Activated T-cell treated with anti-CD3 and anti-CD28 coated beads, Interleukin-2, amount 50 U/mL, for 4 hours (primary cell): ENCODE results near the gene POU5F2. TPM values are rescaled to one million over a fixed set of nuclear protein-coding genes. Genes with fewer than 3 reads are reported as not detected.

ENCODE experiments used
- ATAC-seq, 2 donors: fragments of 200-7000 bp; cut with Tn5 transposase; one replicate each; pipeline ENCODE4 v1.10.0; 2021
- DNase-seq: peaks from one replicate; pipeline ENCODE4 v3.0.0-alpha.2; 2020
- H3K27me3 Mint-ChIP-seq: one replicate; pipeline ENCODE4 v1.8.0; 2021; ENCODE audit warnings: low read depth, mixed read lengths
- H3K36me3 Mint-ChIP-seq: one replicate; pipeline ENCODE4 v1.8.0; 2022; ENCODE audit warnings: mixed read lengths; ENCODE audit not compliant: insufficient read depth
- H3K4me1 Mint-ChIP-seq: one replicate; pipeline ENCODE4 v1.8.0; 2021; ENCODE audit warnings: low read depth, mixed read lengths
- H3K4me3 Mint-ChIP-seq: one replicate; pipeline ENCODE4 v1.8.0; 2021; ENCODE audit warnings: mild to moderate bottlenecking, moderate library complexity, mixed read lengths
- H3K9me3 Mint-ChIP-seq: one replicate; pipeline ENCODE4 v1.8.0; 2021; ENCODE audit warnings: mixed read lengths
- total RNA-seq, 3 donors: library from RNA; stranded (reverse); gene quantifications; one replicate each; pipeline ENCODE4 v1.2.1, GENCODE V29; 2021

Gene POU5F2
- total RNA-seq, 3 donors from 2014 or later = 0.27 to 0.30 (median 0.29) TPM

- Mint-ChIP-seq H3K4me1 (peaks cover 5% of the 10 kb centered on the region), H3K4me3 (no peak overlapping the region)
These were observed 14.8 kb downstream of the POU5F2 start for GRCh38 chr5:93726595-93726994.

DNA sequence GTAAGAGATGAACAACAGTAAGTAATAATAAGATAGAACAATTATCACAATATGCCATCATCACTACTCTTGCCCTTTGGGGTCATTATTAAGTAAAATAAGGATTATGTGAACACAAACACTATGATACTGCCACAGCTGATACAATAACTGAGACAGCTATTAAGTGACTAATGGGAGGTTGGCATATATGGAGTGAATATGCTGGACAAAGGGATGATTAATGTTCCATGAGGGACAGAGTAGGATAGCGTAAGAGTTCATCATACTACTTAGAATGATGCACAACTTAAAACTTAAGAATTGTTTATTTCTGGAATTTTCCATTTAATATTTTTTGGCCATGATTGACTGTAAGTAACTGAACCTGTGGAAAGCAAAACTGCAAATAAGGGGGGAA lies 16.6 kb downstream of the POU5F2 start:
- no peaks in the 10 kb centered on the region for H3K27me3 Mint-ChIP-seq
- no peak overlapping the region for H3K4me3 Mint-ChIP-seq
- H3K36me3 Mint-ChIP-seq = peaks cover 1% of the 10 kb centered on the region
- no peaks in the 10 kb centered on the region for H3K9me3 Mint-ChIP-seq
- peaks cover 12% of the 10 kb centered on the region for H3K4me1 Mint-ChIP-seq
- no peak for ATAC-seq
- DNase-seq = no peak

More at GRCh38 chr5:93726595-93726994, 14.8 kb downstream of the POU5F2 start:
- no peak for DNase-seq
- no peaks in the 10 kb centered on the region for H3K27me3 Mint-ChIP-seq
- H3K9me3 Mint-ChIP-seq = no peaks in the 10 kb centered on the region
- ATAC-seq = no peak
- peaks cover 5% of the 10 kb centered on the region for H3K36me3 Mint-ChIP-seq

- no peak overlapping the region for H3K4me3 Mint-ChIP-seq
- no peaks in the 10 kb centered on the region for H3K9me3 Mint-ChIP-seq
- H3K36me3 Mint-ChIP-seq = peaks cover 3% of the 10 kb centered on the region
- no peaks in the 10 kb centered on the region for H3K27me3 Mint-ChIP-seq
- peaks cover 12% of the 10 kb centered on the region for H3K4me1 Mint-ChIP-seq
- ATAC-seq (no peak), DNase-seq (no peak)
These were observed 17.7 kb downstream of the POU5F2 start for GRCh38 chr5:93723681-93724080.

- Mint-ChIP-seq H3K4me3 (no peak overlapping the region), H3K27me3 (no peaks in the 10 kb centered on the region), H3K36me3 (peaks cover 3% of the 10 kb centered on the region), H3K9me3 (no peaks in the 10 kb centered on the region), H3K4me1 (peaks cover 12% of the 10 kb centered on the region)
- no peak for ATAC-seq
- DNase-seq = no peak
These were observed 18.4 kb downstream of the POU5F2 start for GRCh38 chr5:93723005-93723404.

- no peaks in the 10 kb centered on the region for H3K27me3 Mint-ChIP-seq
- H3K9me3 Mint-ChIP-seq = no peaks in the 10 kb centered on the region
- ATAC-seq (no peak), DNase-seq (no peak)
- H3K4me1 Mint-ChIP-seq = peaks cover 12% of the 10 kb centered on the region
- no peak overlapping the region for H3K4me3 Mint-ChIP-seq
- peaks cover 3% of the 10 kb centered on the region for H3K36me3 Mint-ChIP-seq
These were observed 18.8 kb downstream of the POU5F2 start for GRCh38 chr5:93722588-93722987.

DNA sequence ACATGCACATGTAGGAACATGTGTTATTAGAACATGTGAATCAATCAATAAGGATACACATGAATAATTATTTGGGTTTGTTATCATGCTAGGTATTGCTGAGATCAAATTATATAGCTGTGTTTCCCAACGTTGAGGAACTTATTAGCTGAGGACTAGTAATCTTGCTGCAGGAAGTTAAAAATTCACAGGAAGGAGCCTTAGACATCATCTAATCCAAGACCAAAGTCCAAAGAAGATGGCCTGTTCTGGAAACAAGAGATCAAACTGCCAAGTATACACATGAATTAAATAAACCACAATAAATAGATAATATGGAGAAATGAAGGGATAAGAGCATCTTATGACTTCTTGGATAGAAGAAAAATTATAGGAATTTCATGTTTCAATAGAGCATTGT lies 19.9 kb downstream of the POU5F2 start:
- H3K36me3 Mint-ChIP-seq = peaks cover 3% of the 10 kb centered on the region
- H3K4me1 Mint-ChIP-seq = peaks cover 15% of the 10 kb centered on the region
- ATAC-seq = no peak

DNA sequence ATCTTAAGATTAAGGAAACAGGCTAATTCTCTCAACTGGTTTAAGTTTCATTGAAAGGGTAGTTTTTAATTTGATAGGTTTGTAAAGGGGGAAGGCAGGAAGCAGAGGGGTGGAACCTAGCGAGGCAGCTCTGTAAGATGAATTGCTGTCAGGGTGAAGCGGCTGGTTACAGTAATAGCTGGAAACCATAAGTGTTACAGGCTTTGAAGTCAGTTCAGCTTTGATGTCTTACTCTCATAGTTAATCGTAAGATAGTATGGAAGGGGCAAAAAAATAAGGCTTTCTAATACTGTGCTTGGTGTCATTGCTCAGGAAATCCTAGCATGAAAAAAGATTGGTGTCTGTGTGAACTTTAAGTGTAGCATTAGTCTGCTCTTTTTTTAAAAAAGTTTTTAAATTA lies 20.3 kb downstream of the POU5F2 start:
- H3K36me3 Mint-ChIP-seq = peaks cover 3% of the 10 kb centered on the region
- DNase-seq (no peak), ATAC-seq (peak; percentile 40 to 48)
- H3K27me3 Mint-ChIP-seq = no peaks in the 10 kb centered on the region
- H3K9me3 Mint-ChIP-seq = no peaks in the 10 kb centered on the region
- peaks cover 15% of the 10 kb centered on the region for H3K4me1 Mint-ChIP-seq
- no peak overlapping the region for H3K4me3 Mint-ChIP-seq

More for the DNA sequence above, 19.9 kb downstream of the POU5F2 start:
- no peak for DNase-seq
- Mint-ChIP-seq H3K27me3 (no peaks in the 10 kb centered on the region), H3K9me3 (no peaks in the 10 kb centered on the region), H3K4me3 (no peak overlapping the region)

DNA sequence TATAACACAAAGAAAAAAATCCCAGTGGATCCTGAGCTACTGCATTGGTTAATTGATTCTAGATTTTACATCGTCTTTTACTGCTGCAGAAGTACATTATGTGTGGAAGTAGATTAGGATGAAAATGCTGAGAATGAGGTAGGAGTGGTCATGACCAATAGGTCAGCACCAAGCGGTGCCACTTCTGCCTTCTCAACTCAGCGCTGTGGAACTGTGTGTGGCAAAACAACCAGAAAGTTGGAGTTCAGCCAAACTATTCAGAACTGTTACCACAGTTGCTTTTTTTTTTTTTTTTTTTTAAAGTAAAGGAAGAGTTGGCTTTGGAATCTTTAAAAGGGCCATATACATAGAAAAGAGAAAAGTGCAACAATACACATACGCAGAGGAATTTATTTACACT lies 24.2 kb downstream of the POU5F2 start:
- no peak for ATAC-seq

GRCh38 chr5:93716453-93716852 lies 24.9 kb downstream of the POU5F2 start:
- Mint-ChIP-seq H3K36me3 (peaks cover 6% of the 10 kb centered on the region), H3K4me1 (peaks cover 9% of the 10 kb centered on the region), H3K27me3 (no peaks in the 10 kb centered on the region), H3K4me3 (no peak overlapping the region), H3K9me3 (no peaks in the 10 kb centered on the region)
- ATAC-seq (no peak), DNase-seq (no peak)

More for the DNA sequence above, 24.2 kb downstream of the POU5F2 start:
- peaks cover 11% of the 10 kb centered on the region for H3K4me1 Mint-ChIP-seq
- H3K36me3 Mint-ChIP-seq = peaks cover 6% of the 10 kb centered on the region
- no peaks in the 10 kb centered on the region for H3K9me3 Mint-ChIP-seq
- no peak for DNase-seq
- H3K27me3 Mint-ChIP-seq = no peaks in the 10 kb centered on the region
- H3K4me3 Mint-ChIP-seq = no peak overlapping the region

DNA sequence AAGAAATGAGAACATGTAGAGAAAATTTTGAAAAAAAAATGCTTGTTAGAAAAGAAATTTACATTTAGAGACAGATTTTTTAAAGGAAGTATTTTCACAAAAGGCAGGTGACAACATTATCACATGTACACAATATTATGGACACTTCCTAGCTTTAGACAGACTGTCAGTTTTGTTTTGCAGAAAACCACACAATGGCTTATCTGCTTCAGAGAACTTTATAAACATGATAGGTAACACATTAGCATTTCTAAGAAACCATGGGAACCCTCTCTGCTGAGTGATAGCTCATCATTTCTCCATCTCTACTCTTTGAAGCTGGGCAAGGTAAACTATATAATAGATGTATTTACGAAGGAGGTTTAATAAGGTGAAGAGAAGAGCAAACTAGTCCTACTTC lies 25.6 kb downstream of the POU5F2 start:
- H3K4me3 Mint-ChIP-seq = no peak overlapping the region
- no peaks in the 10 kb centered on the region for H3K27me3 Mint-ChIP-seq
- ATAC-seq (no peak), DNase-seq (no peak)
- no peaks in the 10 kb centered on the region for H3K9me3 Mint-ChIP-seq
- peaks cover 3% of the 10 kb centered on the region for H3K4me1 Mint-ChIP-seq
- H3K36me3 Mint-ChIP-seq = peaks cover 6% of the 10 kb centered on the region

GRCh38 chr5:93715327-93715726 lies 26.1 kb downstream of the POU5F2 start:
- no peak for ATAC-seq
- no peak for DNase-seq
- Mint-ChIP-seq H3K4me1 (peaks cover 3% of the 10 kb centered on the region), H3K27me3 (no peaks in the 10 kb centered on the region), H3K36me3 (peaks cover 6% of the 10 kb centered on the region), H3K9me3 (no peaks in the 10 kb centered on the region), H3K4me3 (no peak overlapping the region)

DNA sequence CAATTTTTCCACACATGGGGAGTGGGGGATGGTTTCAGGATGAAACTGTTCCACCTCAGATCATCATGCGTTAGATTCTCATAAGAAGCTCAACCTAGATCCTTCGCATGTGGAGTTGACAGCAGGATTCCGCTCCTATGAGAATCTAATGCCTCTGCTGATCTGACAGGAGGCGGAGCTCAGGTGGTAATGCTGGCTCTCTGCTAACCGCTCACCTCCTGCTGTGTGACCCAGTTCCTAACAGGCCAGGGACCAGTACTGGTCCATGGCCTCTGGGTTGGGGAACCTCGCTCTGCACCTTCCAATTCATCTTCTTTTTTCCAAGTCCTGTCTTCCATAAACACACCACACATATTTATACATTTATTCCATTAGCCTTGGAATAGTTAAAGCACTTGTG lies 33.0 kb downstream of the POU5F2 start:
- Mint-ChIP-seq H3K4me1 (no peaks in the 10 kb centered on the region), H3K27me3 (no peaks in the 10 kb centered on the region)
- ATAC-seq = no peak

GRCh38 chr5:93705896-93706295 lies 35.5 kb downstream of the POU5F2 start:
- ATAC-seq (no peak), DNase-seq (no peak)
- peaks cover 4% of the 10 kb centered on the region for H3K4me1 Mint-ChIP-seq
- no peak overlapping the region for H3K4me3 Mint-ChIP-seq
- no peaks in the 10 kb centered on the region for H3K9me3 Mint-ChIP-seq
- H3K27me3 Mint-ChIP-seq = no peaks in the 10 kb centered on the region
- peaks cover 6% of the 10 kb centered on the region for H3K36me3 Mint-ChIP-seq

More for the DNA sequence above, 33.0 kb downstream of the POU5F2 start:
- H3K4me3 Mint-ChIP-seq = no peak overlapping the region
- peaks cover 6% of the 10 kb centered on the region for H3K36me3 Mint-ChIP-seq
- H3K9me3 Mint-ChIP-seq = no peaks in the 10 kb centered on the region
- DNase-seq = no peak

DNA sequence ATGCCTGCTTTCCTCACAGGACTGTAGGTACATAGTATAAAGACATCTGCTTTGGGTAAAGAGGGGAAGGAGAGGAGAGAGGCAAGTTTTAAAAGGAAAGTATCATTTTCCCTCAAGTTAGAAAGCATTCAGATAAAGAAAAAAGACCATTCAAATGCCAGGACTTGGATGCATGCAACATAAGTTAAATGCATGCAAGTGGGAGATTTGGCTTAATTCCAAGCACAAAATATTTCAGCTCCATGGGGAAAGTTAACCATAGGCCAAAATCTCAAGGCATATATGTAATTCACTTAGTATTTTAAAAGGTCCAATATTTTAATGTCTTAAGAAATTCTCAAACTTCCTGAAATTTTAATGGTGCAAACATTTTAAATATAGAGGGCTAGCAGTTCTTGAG lies 36.4 kb downstream of the POU5F2 start:
- ATAC-seq (no peak), DNase-seq (no peak)
- Mint-ChIP-seq H3K9me3 (no peaks in the 10 kb centered on the region), H3K36me3 (peaks cover 6% of the 10 kb centered on the region), H3K27me3 (no peaks in the 10 kb centered on the region), H3K4me1 (peaks cover 4% of the 10 kb centered on the region), H3K4me3 (no peak overlapping the region)

DNA sequence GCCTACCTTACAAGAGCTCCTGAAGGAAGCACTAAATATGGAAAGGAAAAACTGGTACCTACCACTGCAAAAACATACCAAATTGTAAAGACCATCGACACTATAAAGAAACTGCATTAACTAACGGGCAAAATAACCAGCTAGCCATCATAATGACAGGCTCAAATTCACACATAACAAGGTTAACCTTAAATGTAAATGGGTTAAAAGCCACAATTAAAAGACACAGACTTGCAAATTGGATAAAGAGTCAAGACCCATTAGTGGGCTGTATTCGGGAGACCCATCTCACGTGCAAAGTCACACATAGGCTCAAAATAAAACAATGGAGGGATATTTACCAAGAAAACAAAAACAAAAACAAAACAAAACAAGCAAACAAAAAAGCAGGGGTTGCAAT lies 49.4 kb downstream of the POU5F2 start:
- Mint-ChIP-seq H3K27me3 (no peaks in the 10 kb centered on the region), H3K36me3 (peaks cover 37% of the 10 kb centered on the region), H3K4me1 (no peaks in the 10 kb centered on the region), H3K4me3 (no peak overlapping the region), H3K9me3 (peaks cover 43% of the 10 kb centered on the region)
- no peak for DNase-seq
- ATAC-seq = no peak
